OCI-LY1 (cell line): ENCODE data around the gene CDH8.

Experiments
- EZH2 ChIP-seq: fragments of 200-600 bp; sonication (generic), shearing (Covaris generic); IDR thresholded peaks from 2 replicates; pipeline ENCODE4 v1.8.0; 2017; ENCODE audit warnings: borderline replicate concordance, mixed run types, mild to moderate bottlenecking, antibody characterized with exemption, low read length, moderate library complexity, mixed read lengths
- TF ChIP-seq, protein P1 (sequence below): fragments of 200-600 bp; sonication (generic), shearing (Covaris generic); IDR thresholded peaks from 2 replicates; pipeline ENCODE4 v1.5.1; 2017; ENCODE audit warnings: mild to moderate bottlenecking, antibody characterized with exemption, low read length, moderate library complexity, mixed read lengths

GRCh38 chr16:61987474-61988012 is 48.7 kb downstream of the CDH8 start:
- TF ChIP-seq EZH2, result no peak
- TF ChIP-seq, protein P1, sequence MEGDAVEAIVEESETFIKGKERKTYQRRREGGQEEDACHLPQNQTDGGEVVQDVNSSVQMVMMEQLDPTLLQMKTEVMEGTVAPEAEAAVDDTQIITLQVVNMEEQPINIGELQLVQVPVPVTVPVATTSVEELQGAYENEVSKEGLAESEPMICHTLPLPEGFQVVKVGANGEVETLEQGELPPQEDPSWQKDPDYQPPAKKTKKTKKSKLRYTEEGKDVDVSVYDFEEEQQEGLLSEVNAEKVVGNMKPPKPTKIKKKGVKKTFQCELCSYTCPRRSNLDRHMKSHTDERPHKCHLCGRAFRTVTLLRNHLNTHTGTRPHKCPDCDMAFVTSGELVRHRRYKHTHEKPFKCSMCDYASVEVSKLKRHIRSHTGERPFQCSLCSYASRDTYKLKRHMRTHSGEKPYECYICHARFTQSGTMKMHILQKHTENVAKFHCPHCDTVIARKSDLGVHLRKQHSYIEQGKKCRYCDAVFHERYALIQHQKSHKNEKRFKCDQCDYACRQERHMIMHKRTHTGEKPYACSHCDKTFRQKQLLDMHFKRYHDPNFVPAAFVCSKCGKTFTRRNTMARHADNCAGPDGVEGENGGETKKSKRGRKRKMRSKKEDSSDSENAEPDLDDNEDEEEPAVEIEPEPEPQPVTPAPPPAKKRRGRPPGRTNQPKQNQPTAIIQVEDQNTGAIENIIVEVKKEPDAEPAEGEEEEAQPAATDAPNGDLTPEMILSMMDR, result no peak
